C4-2B (cell line): ENCODE results near the gene NOLC1.

Source experiments
- CTCF ChIP-seq: fragments of 450-650 bp; conservative IDR thresholded peaks from 2 replicates; pipeline ENCODE4 v1.5.1; 2017; ENCODE audit warnings: mild to moderate bottlenecking
- ZFX ChIP-seq: fragments of 450-650 bp; IDR thresholded peaks from 2 replicates; pipeline ENCODE4 v1.6.1; 2017

- TF ChIP-seq CTCF: no peak; the same call in 1 of the 2 replicates
- TF ChIP-seq ZFX: no peak
Measured at GRCh38 chr10:102112210-102112817, 39.9 kb upstream of the NOLC1 start.
